OCI-LY3 (cell line): ENCODE results near the gene NR3C1.

Experiments
- H2AFZ ChIP-seq: fragments of 200-600, 300-600 bp; shearing (Covaris generic); 2 replicates; pipeline ENCODE4 v1.6.0; 2014; ENCODE audit warnings: antibody characterized with exemption, low read depth, low read length
- H3K27ac ChIP-seq: fragments of 200-600, 300-600 bp; sonication (generic); 2 replicates; pipeline ENCODE4 v1.5.1; 2014; ENCODE audit warnings: mild to moderate bottlenecking, low read length, moderate library complexity, mixed read lengths
- H3K27me3 ChIP-seq: fragments of 200-600, 300-600 bp; sonication (generic); 2 replicates; pipeline ENCODE4 v1.6.1; 2014; ENCODE audit warnings: low read depth, low read length, mixed read lengths
- H3K36me3 ChIP-seq: fragments of 200-600, 300-600 bp; sonication (generic); replicated peaks from 2 replicates; pipeline ENCODE3; 2014; ENCODE audit warnings: low read depth, low read length, mixed read lengths
- H3K4me1 ChIP-seq: fragments of 300-600, 200-600 bp; sonication (generic); 2 replicates; pipeline ENCODE4 v1.6.1; 2014; ENCODE audit warnings: low read length, mixed read lengths
- H3K4me2 ChIP-seq: fragments of 200-600, 300-600 bp; sonication (generic); 2 replicates; pipeline ENCODE4 v1.6.1; 2014; ENCODE audit warnings: low read length, mixed read lengths
- H3K4me3 ChIP-seq: fragments of 300-600, 200-600 bp; sonication (generic); 2 replicates; pipeline ENCODE4 v1.5.1; 2014; ENCODE audit warnings: antibody characterized with exemption, mild to moderate bottlenecking, low read length, moderate library complexity
- H3K79me2 ChIP-seq: fragments of 300-600, 200-600 bp; shearing (Covaris generic); 2 replicates; pipeline ENCODE4 v1.6.1; 2014; ENCODE audit warnings: mild to moderate bottlenecking, low read length, mixed read lengths
- H3K9ac ChIP-seq: fragments of 300-600, 200-600 bp; shearing (Covaris generic); 2 replicates; pipeline ENCODE4 v1.6.0; 2014; ENCODE audit warnings: mild to moderate bottlenecking, low read length, moderate library complexity
- H3K9me3 ChIP-seq: fragments of 200-600, 300-600 bp; shearing (Covaris generic); 2 replicates; pipeline ENCODE4 v1.6.1; 2014; ENCODE audit warnings: low read length, mixed read lengths; ENCODE audit not compliant: insufficient read depth
- H4K20me1 ChIP-seq: fragments of 200-600, 300-600 bp; sonication (generic); 2 replicates; pipeline ENCODE4 v1.6.1; 2016; ENCODE audit warnings: low read length, mixed read lengths; ENCODE audit not compliant: insufficient read depth
- EZH2phosphoT487 ChIP-seq: fragments of 200-600 bp; shearing (Covaris generic); IDR thresholded peaks from 2 replicates; pipeline ENCODE4 v1.6.1; 2018; ENCODE audit warnings: antibody characterized with exemption, mixed run types, low read depth
- TF ChIP-seq, protein P1 (sequence below): fragments of 200-600, 300-600 bp; sonication (generic); IDR thresholded peaks from 2 replicates; pipeline ENCODE4 v1.5.1; 2014; ENCODE audit warnings: antibody characterized with exemption, low read length, low read depth

The NR3C1 gene

GRCh38 chr5:143239882-143240518 is 163.5 kb downstream of the NR3C1 start:
- Histone ChIP-seq H3K9ac (no peak overlapping the region), H3K36me3 (no peaks in the 10 kb centered on the region), H2AFZ (no peak overlapping the region), H3K27me3 (no peaks in the 10 kb centered on the region), H3K4me2 (no peak overlapping the region), H3K9me3 (no peaks in the 10 kb centered on the region), H3K27ac (no peak overlapping the region), H4K20me1 (no peaks in the 10 kb centered on the region), H3K79me2 (no peaks in the 10 kb centered on the region), H3K4me3 (no peak overlapping the region), H3K4me1 (no peaks in the 10 kb centered on the region)
- TF ChIP-seq, protein P1, sequence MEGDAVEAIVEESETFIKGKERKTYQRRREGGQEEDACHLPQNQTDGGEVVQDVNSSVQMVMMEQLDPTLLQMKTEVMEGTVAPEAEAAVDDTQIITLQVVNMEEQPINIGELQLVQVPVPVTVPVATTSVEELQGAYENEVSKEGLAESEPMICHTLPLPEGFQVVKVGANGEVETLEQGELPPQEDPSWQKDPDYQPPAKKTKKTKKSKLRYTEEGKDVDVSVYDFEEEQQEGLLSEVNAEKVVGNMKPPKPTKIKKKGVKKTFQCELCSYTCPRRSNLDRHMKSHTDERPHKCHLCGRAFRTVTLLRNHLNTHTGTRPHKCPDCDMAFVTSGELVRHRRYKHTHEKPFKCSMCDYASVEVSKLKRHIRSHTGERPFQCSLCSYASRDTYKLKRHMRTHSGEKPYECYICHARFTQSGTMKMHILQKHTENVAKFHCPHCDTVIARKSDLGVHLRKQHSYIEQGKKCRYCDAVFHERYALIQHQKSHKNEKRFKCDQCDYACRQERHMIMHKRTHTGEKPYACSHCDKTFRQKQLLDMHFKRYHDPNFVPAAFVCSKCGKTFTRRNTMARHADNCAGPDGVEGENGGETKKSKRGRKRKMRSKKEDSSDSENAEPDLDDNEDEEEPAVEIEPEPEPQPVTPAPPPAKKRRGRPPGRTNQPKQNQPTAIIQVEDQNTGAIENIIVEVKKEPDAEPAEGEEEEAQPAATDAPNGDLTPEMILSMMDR, result no peak
- TF ChIP-seq EZH2phosphoT487, result no peak

DNA sequence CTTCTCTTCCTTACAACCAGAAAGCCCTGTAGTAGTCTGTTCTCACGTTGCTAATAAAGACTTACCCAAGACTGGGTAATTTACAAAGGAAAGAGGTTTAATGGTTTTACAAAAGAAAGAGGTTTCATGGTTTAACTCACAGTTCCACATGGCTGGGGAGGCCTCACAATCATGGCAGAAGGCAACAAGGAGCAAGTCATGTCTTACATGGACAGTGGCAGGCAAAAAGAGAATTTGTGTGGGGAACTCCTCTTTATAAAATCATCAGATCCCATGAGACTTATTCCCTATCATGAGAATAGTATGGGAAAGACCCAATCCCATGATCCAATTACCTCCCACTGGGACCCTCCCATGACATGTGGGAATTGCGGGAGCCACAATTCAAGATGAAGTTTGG is 164.9 kb downstream of the NR3C1 start:
- Histone ChIP-seq H3K27me3 (no peaks in the 10 kb centered on the region), H3K4me3 (no peak overlapping the region), H3K79me2 (no peaks in the 10 kb centered on the region), H2AFZ (no peak overlapping the region), H3K4me1 (no peaks in the 10 kb centered on the region), H3K4me2 (no peak overlapping the region), H3K9me3 (no peaks in the 10 kb centered on the region), H3K27ac (no peak overlapping the region), H3K9ac (no peak overlapping the region), H4K20me1 (no peaks in the 10 kb centered on the region), H3K36me3 (no peaks in the 10 kb centered on the region)
- TF ChIP-seq, protein P1, result no peak
- TF ChIP-seq EZH2phosphoT487, result no peak

DNA sequence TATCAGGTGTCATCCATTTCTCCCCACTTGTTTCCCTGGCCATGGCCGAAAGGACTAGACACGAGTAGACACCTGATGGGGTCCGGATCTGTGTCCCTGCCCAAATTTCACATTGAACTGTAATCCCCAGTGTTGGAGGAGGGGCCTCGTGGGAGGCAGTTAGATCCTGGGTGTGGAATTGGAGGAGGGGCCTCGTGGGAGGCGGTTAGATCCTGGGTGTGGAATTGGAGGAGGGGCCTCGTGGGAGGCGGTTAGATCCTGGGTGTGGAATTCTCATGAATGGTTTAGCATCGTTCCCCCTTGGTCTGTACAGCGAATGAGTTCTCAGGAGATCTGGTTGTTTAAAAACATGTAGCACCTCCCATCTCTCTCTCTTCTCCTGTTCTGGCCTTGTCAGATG is 165.8 kb downstream of the NR3C1 start:
- H3K27ac ChIP-seq, result no peak overlapping the region
- H3K4me2 ChIP-seq, result no peak overlapping the region
- H2AFZ ChIP-seq, result no peak overlapping the region
- no peak for TF ChIP-seq EZH2phosphoT487
- TF ChIP-seq, protein P1, result no peak
- H4K20me1 ChIP-seq, result no peaks in the 10 kb centered on the region
- no peak overlapping the region for H3K9ac ChIP-seq
- H3K9me3 ChIP-seq, result no peaks in the 10 kb centered on the region
- H3K27me3 ChIP-seq, result no peaks in the 10 kb centered on the region
- peaks cover 6% of the 10 kb centered on the region for H3K4me1 ChIP-seq
- no peaks in the 10 kb centered on the region for H3K79me2 ChIP-seq
- H3K36me3 ChIP-seq, result no peaks in the 10 kb centered on the region
- no peak overlapping the region for H3K4me3 ChIP-seq

DNA sequence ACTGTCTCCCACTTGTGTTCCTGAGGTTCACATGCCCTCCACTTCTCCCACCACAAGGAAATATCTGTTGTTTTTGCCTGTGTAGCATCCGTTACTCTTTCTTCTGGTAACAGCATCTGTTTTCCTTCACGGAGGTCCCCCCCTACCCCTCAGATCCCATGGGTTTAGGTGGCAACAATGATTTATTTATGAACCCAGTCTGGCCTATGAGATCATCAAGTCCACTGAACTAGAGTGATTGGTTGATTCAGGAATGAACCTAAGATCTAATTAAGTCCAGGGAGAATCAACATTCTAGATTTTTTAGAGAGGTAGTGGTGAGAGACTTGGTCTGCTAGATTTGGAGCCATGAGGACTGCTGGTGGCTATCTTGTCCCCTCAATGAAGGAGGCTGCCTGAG is 166.8 kb downstream of the NR3C1 start:
- H2AFZ ChIP-seq, result no peak overlapping the region
- H3K9ac ChIP-seq, result no peak overlapping the region
- no peaks in the 10 kb centered on the region for H3K79me2 ChIP-seq
- no peaks in the 10 kb centered on the region for H3K9me3 ChIP-seq
- no peaks in the 10 kb centered on the region for H3K36me3 ChIP-seq
- TF ChIP-seq, protein P1, result no peak
- no peak for TF ChIP-seq EZH2phosphoT487
- H3K4me3 ChIP-seq, result no peak overlapping the region
- peaks cover 14% of the 10 kb centered on the region for H3K4me1 ChIP-seq
- no peak overlapping the region for H3K4me2 ChIP-seq
- H4K20me1 ChIP-seq, result no peaks in the 10 kb centered on the region
- no peak overlapping the region for H3K27ac ChIP-seq
- H3K27me3 ChIP-seq, result no peaks in the 10 kb centered on the region
